Stimulated activated CD4-positive, alpha-beta T cell treated with anti-CD3 and anti-CD28 coated beads, Interleukin-12 subunit alpha, Interleukin-12 subunit beta, amount 100 ng/mL, for 24 hours (primary cell): ENCODE results near the gene KPNA6.

ENCODE experiments used
- DNase-seq, 2 experiments: peaks; one replicate each; pipeline ENCODE4 v3.0.0-alpha.2; 2020; ENCODE audit warnings: low read depth in 2 of 2

KPNA6 gene

GRCh38 chr1:32187850-32188249, 80.0 kb downstream of the KPNA6 start:
- DNase-seq, result no peak

- DNase-seq, result no peak
Observed at GRCh38 chr1:32192220-32192948, 84.5 kb downstream of the KPNA6 start.

- no peak for DNase-seq
Observed at GRCh38 chr1:32194984-32195383, 87.1 kb downstream of the KPNA6 start.

GRCh38 chr1:32195531-32195930, 87.7 kb downstream of the KPNA6 start:
- no peak for DNase-seq

DNA sequence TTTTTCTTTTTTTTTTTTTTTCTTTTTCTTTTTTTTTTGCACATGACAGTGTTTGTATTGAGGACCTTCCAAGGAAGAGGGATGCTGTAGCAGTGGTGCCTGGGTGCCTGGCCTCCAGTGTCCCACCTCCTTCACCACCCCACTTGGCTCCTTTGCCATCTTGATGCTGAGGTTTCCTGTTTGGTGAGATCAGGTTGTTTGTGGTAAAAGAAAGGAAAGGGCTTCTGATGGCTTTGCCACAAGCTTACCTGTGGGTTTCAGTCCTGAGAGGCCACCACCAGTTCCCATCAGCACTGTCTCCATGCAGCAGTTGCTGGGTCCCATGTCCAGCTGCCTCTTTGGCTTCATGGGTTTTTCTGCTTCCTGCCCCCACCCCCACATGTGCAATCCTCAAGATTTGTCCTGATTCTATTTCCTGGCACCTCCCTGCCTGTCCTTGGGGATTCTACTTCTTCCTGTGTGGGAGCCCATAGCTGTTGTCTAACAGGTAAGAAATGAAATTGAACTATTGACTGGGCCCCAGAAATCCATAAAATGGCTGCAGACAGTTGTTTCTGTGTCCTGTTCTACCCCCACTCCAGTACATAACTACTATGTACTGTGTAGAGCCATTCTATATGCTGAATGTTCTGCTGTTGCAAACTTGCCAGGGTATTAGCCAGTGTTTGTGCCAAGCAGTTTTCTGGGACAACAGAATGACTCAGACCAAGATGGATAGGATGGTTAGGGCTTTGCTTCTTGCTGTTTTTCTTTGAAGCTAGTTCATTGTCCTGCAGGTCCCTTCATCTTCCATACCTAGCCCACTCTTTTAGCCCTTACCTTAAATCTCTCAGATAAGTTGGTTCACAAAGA, 88.3 kb downstream of the KPNA6 start:
- DNase-seq, result no peak

DNA sequence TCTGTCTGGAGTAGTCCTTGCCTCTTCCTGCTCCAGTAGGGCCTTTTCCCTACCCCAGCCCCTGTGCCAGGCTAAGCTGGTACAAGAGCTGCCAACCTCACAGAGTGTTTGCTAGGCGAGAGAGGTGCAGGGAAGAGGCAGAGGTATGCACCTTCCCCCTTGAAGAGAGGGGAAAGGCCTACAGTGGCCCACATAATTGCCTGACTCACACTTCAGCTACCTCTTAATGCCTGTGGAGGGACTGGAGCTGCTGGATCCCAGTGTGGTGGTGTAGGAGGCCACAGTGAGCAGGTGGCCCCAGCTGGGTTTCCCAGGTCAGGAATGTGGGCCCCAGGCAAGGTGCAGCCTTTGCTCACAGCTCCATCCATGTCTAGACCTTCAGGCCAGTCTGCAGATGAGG, 89.2 kb downstream of the KPNA6 start:
- no peak for DNase-seq

DNA sequence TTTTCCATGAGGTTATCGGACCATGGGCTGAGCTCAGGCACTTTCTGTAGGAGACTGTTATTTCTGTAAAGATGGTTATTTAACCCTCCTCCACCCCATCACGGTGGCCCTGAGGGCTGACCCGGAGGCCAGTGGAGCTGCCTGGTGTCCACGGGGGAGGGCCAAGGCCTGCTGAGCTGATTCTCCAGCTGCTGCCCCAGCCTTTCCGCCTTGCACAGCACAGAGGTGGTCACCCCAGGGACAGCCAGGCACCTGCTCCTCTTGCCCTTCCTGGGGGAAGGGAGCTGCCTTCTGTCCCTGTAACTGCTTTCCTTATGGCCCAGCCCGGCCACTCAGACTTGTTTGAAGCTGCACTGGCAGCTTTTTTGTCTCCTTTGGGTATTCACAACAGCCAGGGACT, 90.0 kb downstream of the KPNA6 start:
- DNase-seq, result no peak

DNA sequence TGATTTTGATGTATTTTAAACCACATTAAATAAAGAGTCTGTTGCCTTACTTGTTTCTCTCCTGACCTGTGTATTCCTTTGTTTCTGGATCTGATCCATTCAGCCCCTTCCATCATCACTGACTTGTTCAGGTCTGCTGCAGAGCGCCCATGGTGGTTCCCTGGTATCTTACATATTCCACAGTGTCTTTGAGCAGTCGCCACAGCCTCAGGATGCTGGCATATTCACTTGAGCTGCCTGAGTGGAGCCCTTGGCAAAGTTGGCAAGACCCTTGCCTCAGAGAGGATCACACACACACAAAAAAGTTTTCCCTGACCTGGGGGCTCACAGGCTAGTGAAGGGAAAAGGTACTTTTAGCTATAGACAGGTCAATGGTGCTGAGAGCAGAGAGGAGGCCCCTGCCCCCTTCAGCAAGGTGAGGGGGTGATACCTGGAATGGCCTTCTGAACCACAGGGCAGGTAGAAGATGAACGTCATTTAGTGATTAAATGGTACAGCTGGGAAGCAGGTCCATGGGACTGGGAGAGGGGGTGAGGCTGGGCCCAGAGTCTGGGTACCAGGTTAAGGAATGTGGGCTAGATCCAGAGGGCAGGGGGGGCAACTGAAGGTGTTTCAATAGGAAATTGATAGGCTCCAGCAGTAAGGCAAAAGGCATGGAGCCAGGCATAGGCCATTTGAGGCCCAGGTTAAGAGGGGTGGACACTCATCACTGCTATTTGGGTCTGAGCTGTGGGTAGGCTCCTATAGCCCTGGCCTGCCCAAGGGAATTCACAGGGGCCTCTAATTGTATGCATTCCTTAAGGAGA, 90.6 kb downstream of the KPNA6 start:
- DNase-seq, result no peak

DNA sequence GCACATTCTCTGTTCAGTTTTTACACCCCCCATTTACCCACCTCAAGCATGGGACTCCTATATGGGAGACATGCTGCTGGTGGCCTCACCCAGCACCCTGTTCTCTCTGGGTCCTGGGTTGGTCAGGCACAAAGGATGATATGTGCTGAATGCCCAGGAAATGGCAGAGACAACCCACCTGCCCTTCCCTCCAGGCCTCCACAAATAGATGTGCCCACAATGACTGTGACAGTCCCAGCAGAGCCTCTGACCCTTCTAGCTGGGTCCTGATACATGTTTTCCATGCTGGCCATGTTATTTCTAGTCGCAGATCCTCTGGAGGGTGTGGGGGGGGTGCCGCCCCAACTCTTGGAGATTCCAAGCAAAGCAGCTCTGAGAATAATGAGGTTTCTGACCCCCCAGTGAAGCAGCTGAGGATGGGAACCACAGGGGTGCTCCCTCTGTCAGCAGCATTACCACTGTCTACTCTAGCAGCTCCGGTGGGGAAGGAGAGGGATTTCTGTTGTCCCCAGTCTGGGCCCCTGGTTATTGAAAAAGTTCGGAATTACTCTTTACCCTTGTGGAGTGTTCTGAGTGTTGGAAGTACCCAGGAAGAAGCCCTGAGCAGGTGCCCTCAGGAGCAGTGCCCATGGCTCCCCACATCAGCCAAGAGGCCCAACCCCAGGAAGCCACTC, 91.3 kb downstream of the KPNA6 start:
- no peak for DNase-seq

DNA sequence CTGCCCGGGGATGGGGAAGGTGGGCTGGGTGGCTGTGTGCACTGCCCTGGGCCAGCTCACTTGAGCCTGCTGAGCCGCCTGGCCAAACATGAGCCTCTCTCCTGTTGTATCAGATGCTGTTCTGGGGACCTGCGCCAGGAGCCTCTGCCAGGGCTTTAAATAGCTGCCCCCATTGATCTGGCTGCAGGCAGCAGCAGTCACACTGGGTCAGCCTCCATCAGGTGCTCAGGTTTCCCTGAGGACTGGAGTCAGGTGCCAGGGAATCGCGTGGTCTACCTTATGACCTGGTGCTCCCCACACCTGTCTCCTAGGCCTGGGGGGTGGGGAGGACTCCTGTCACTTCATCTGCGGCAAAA, 91.8 kb downstream of the KPNA6 start:
- no peak for DNase-seq

DNA sequence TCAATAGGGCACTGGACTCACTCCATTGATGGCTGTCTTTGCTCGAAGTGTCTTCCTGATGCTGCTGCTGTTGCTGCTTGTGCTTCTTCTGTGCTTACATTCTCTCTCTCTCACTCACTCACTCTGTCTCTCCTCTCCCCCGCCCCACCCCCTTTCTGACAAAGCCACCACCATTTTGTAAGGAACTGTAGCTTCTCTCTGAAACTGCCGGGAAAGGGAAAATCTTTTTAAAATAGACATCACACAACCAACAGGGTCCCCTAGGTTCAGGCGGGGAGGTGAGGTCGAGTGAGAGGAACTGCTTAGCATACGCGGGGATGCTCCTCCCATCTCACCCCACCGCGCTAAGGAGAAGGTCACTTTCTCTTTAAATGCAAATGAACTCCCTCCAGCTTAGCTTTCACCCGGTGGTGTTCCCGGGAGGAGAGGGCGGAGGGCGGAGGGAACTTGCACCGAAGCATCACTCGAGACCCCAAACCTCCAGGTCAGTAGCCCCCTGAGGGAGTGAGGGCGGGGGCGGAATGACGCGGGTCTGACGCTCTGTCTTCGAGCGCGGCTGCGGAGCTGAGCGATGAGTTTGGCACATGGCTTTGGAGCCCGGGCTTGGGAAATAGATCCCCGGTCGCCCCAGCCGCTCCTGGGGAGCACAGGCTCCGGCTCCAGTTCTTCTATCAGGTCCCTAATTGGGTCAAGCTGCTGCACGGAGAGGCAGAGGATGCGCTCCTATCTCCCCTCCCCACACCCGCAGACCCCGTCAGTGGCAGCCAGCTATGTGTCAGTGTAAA, 92.6 kb downstream of the KPNA6 start, which contains the start of gene CCDC28B:
CCDC28B (plus strand) TSS at position 370 of the 785 bp plus-strand sequence. CDS start 1,341 bp downstream, outside the sequence.
- DNase-seq, result peak in 1 of 2 experiments; percentile 28

GRCh38 chr1:32201011-32201855, 93.4 kb downstream of the KPNA6 start:
- DNase-seq, result peak in 1 of 2 experiments; percentile 83

GRCh38 chr1:32204943-32205361, 97.1 kb downstream of the KPNA6 start:
- no peak for DNase-seq

DNA sequence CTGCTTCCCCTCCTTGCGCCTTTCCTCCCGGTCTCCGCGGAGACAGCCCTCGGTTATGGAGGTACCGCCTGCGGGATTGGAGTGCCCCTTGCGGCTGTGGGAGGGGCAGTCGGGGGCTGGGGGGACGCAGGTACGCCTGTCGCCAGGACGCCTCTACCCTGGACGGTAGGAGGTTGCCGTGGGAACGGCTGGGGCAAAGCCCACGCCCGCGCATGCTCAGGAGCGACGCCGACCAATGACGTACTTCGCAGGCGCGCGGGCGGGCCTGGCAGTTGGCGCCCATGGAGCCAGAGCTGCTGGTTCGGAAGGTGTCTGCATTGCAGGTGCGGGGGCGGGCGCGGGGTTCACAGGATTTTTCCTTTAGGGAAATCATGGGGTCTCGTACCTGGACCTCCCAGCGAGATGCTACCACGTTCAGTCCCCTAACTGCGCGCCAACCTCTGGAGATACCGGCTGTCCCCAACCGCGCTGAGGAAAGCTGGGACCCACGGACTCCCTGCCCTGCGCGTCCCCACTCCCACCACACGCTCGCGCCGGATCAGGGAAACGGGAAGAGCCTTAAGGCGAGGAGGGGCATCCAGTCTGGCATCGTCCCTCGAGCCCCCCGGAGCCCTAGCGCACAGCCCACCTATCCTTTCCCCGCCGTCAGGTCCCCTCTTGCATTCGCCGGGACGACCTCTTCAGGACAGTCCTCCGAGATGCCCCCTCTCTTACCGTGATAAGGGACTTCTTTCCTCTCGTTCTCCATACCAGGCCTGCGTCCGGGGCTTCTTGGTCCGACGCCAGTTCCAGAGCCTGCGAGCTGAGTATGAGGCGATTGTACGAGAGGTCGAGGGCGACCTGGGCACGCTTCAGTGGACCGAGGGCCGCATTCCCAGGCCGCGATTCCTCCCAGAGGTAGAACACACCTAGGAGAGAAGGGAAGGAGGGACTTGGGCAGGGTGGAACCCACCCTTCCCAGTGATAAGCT, 97.8 kb downstream of the KPNA6 start, which contains the start of gene IQCC:
IQCC (plus strand) TSS at position 271 of the 970 bp plus-strand sequence; CDS start at position 282, 11 bp downstream.
- peak; percentile 73 to 81 for DNase-seq

DNA sequence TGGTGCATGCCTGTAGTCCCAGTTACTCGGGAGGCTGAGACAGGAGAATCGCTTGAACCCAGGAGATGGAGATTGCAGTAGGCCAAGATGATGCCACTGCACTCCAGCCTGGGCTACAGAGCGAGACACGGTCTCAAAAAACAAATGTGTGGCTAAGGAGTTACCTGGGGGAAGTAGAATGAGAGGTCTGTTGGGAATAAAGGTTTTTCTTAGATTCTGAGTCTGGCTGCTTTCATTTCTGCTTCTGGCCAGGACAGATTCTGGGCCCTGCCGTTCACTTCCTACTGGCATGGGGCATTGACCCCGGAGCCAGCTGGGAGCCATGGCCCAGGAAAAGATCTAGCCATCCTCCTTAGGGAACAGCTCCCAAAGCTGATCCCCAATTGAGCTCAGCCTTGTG, 100.6 kb downstream of the KPNA6 start:
- no peak for DNase-seq

GRCh38 chr1:32208891-32209328, 101.1 kb downstream of the KPNA6 start, which contains the start of gene DCDC2B:
DCDC2B (plus strand) TSS chr1:32209089; CDS start chr1:32209094, 5 bp downstream.
- DNase-seq, result no peak

GRCh38 chr1:32215629-32216480, 108.0 kb downstream of the KPNA6 start:
- DNase-seq, result peak; percentile 26 to 51
